ENCODE results near the gene TMEM81. TPM values are rescaled to one million over a fixed set of nuclear protein-coding genes. Genes with fewer than 3 reads are reported as not detected.

The TMEM81 gene
- total and polyA plus RNA-seq, 2 of the 8 experiments (the other 6 are each of a cell fraction or from before 2014, with no cell fraction given): 2.1 to 5.9 TPM

- ChIA-PET POLR2A (ENCODE audit: partially characterized antibody) (interaction anchor here (1.6 kb wide), 1 partner anchor 8 kb away, joined by 4 read pairs; no protein-coding TSS in a partner anchor), CTCF (ENCODE audit: partially characterized antibody) (interaction anchor here (1.1 to 33.2 kb wide), 7 partner anchors 9 to 206 kb away, joined by 3 to 531 read pairs (median 4); no protein-coding TSS in a partner anchor)
- Histone ChIP-seq H4K91ac (replicated peaks; ENCODE audit: insufficient read length, low read length) (no peak overlapping the region), H3K23ac (ENCODE audit: insufficient read length) (no peak overlapping the region), H2AK5ac (ENCODE audit: low read depth, low read length) (no peak overlapping the region), H3K9ac (replicated peaks in 1 of 4; ENCODE audit: extremely low read depth in 1 of 4, low read depth in 3 of 4, low read length in 3 of 4) (no peak overlapping the region), H4K20me1 (replicated peaks in 1 of 2; ENCODE audit: control insufficient read depth in 1 of 2, insufficient read depth in 2 of 2, low read length in 2 of 2) (no peaks in the 10 kb centered on the region), H2AFZ (ENCODE audit: low read length) (no peak overlapping the region), H3K27me3 (replicated peaks in 1 of 4; ENCODE audit: control insufficient read depth in 3 of 4, extremely low read depth in 1 of 4, insufficient read depth in 3 of 4, low read length in 3 of 4) (peaks cover 0 to 13% (median 7%) of the 10 kb centered on the region in 4 experiments; a peak in 5 of 7 replicates), H3K4me2 (ENCODE audit: insufficient read depth in 1 of 2, low read depth in 2 of 2, low read length in 2 of 2) (no peak overlapping the region), H3K4me1 (replicated peaks in 1 of 4; ENCODE audit: control insufficient read depth in 3 of 4, insufficient read depth in 4 of 4, low read length in 3 of 4) (no peaks in the 10 kb centered on the region), H3K56ac (replicated peaks; ENCODE audit: insufficient read length, low read depth, low read length) (no peak overlapping the region), H3K79me1 (ENCODE audit: low read depth, low read length) (no peaks in the 10 kb centered on the region), H3K23me2 (ENCODE audit: low read depth, low read length) (no peaks in the 10 kb centered on the region), H2BK20ac (ENCODE audit: low read length) (no peak overlapping the region), H3K14ac (ENCODE audit: insufficient read length) (no peak overlapping the region), H4K8ac (ENCODE audit: extremely low read depth, insufficient read depth, low read length) (no peak overlapping the region), H3K4me3 (ENCODE audit: extremely low read depth in 1 of 4, insufficient read depth in 2 of 4, low read depth in 3 of 4, low read length in 4 of 4) (no peak overlapping the region), H3K9me3 (ENCODE audit: insufficient read depth in 2 of 2, low read depth in 1 of 2, low read length in 1 of 2) (no peaks in the 10 kb centered on the region), H3K18ac (ENCODE audit: extremely low read depth, low read length) (no peak overlapping the region), H2BK12ac (ENCODE audit: low read depth, low read length) (no peak overlapping the region), H3K27ac (ENCODE audit: low read depth, low read length) (no peak overlapping the region), H2BK5ac (ENCODE audit: low read depth, low read length) (no peak overlapping the region), H2BK15ac (ENCODE audit: low read length) (no peak overlapping the region), H4K5ac (ENCODE audit: insufficient read length, low read depth, low read length) (no peak overlapping the region), H3K79me2 (ENCODE audit: control insufficient read depth in 1 of 2, insufficient read depth in 2 of 2, low read length in 2 of 2) (no peaks in the 10 kb centered on the region), H3K4ac (replicated peaks; ENCODE audit: insufficient read length, low read depth, low read length) (no peak overlapping the region), H2BK120ac (replicated peaks; ENCODE audit: low read depth, low read length) (no peak overlapping the region), H3K36me3 (ENCODE audit: control insufficient read depth in 2 of 4, insufficient read depth in 4 of 4, low read length in 3 of 4) (no peaks in the 10 kb centered on the region)
- no peak for FAIRE-seq
- DNase-seq (ENCODE audit: low read depth in 1 of 2, low spot score in 2 of 2): no peak
- WGBS, 2 experiments (ENCODE audit: extremely low coverage in 1 of 2, insufficient coverage in 1 of 2, insufficient read length in 1 of 2, insufficient replicate concordance in 2 of 2, low coverage in 1 of 2, low lambda C conversion rate in 2 of 2, missing lambda C conversion rate in 1 of 2): 91% methylated on average over 9 of the region's 9 CpGs; no CpG with 5 or more reads in 1 of the 2 experiments
- TF ChIP-seq RFX5 (IDR thresholded peaks at IDR 0.05; ENCODE audit: borderline replicate concordance, low read depth, low read length): no peak
Observed at GRCh38 chr1:205037539-205037938, 46.7 kb downstream of the TMEM81 start.
